ENCODE results near the gene SLC40A1. TPM values are rescaled to one million over a fixed set of nuclear protein-coding genes. Genes with fewer than 3 reads are reported as not detected.

SLC40A1 gene
- total RNA-seq, 1 experiment from 2014 or later = 48.3 TPM

Other genes with a start within 250 kb of the SLC40A1 start
- gene WDR75, start 139.3 kb downstream of the SLC40A1 start, total RNA-seq (2014; rRNA removed; shearing (Covaris generic)) = 257 and 288 TPM in 2 replicates
- 165 and 177 TPM in 2 replicates for gene ASNSD1, start 80.7 kb upstream of the SLC40A1 start, total RNA-seq (2014; rRNA removed; shearing (Covaris generic))
- 9.5 and 13.5 TPM in 2 replicates for gene ANKAR, start 93.9 kb upstream of the SLC40A1 start, total RNA-seq (2014; rRNA removed; shearing (Covaris generic))
- 53.3 and 56.1 TPM in 2 replicates for gene OSGEPL1, start 182.0 kb upstream of the SLC40A1 start, total RNA-seq (2014; rRNA removed; shearing (Covaris generic))
- 238 and 287 TPM in 2 replicates for gene ORMDL1, start 203.6 kb upstream of the SLC40A1 start, total RNA-seq (2014; rRNA removed; shearing (Covaris generic))
- 80.5 and 83.0 TPM in 2 replicates for gene PMS1, start 203.7 kb upstream of the SLC40A1 start, total RNA-seq (2014; rRNA removed; shearing (Covaris generic))

Measured in SJCRH30 (cell line).